GM19324 (cell line): ENCODE data around the gene NOTCH3.

ENCODE experiments used
- ATAC-seq: cut with Tn5 transposase; IDR thresholded peaks from one replicate; pipeline ENCODE4 v1.9.1; 2021; ENCODE audit warnings: mild to moderate bottlenecking, moderate library complexity; ENCODE audit not compliant: unreplicated experiment, low FRiP score

NOTCH3 gene

DNA sequence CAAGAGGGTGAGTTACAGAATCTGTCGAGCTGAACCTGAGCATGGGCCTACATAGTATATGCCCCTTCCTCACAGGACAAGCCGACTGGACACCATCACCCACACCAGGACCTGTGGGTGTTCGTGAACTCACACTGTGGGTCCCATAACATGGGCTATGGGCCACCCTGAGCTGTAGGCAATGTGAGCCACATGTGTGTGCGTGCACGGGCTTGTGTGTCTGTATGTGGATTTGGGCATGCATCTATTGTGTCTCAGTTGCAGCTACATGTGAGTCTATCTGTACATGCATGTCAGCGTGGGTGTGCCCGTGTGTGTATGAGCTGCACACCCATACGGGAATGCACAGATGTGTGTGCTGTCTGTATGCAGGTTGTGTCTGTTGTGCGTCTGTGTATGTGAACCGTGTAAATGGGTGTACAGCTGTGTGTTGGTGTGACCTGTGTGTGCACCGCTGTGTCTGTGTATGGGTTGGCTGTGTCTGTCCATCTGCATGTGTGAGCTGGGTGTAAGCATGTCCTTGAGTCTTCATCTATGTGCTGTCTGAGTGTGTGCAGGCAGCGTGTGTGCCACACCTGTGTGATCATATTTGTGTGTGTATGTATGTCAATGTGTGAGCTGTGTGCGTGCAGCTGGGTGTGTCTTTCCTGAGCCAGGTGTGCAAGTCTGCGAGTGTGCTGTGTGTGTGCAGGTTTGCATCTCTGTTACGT is 1.7 kb downstream of the NOTCH3 start:
- ATAC-seq: no peak

DNA sequence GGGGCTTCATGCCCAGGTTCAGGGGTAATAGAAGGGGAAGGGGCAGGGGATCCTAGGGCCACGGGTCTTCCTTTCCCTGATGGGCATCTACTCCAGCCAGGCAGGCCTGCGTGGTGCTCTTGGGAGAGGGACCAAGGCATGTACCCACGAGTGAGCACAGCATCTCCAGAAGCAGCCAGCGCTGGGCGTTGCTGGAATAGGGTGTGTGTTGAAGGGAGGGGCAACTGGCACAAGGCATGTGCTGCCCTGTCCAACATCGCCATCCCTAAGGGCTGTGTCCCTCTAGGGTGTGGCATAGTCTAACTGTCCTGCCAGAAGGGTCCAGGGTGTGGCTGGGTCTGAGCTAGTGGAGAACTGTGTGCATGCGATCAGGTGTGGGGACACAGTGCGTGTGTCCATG is 2.9 kb downstream of the NOTCH3 start:
- ATAC-seq: no peak

DNA sequence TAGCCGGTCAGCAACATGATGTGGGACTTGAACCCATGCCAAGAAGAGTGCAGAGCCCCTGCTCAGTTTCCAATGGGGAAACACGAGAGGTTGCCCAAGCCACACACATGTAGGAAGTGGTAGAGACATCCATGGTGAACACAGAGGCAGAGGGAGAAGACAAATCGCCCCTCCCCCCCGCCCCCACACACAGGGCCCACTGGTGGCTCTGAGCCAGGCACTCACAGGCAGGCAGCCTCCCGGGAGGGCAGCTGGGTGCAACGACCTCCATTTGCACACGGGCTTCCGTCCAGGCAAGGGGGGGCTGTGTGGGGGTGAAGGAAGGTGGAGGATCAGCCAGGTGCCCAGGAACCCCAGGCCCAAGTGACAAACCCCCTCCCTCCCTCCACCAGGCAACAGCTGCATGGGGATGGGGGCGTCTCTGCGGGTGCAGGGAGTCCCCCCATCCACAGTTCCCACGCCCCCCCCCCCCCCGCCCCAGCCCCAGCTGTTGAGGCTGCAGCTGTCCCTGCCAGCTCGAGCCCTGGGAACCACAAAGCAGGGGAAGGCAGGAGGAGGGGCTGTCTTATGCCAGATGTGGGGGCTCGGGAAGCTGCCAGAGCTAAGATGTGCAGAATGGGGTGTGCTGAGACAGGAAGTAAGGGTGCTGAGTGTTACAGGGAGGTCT is 3.4 kb downstream of the NOTCH3 start:
- ATAC-seq: no peak

DNA sequence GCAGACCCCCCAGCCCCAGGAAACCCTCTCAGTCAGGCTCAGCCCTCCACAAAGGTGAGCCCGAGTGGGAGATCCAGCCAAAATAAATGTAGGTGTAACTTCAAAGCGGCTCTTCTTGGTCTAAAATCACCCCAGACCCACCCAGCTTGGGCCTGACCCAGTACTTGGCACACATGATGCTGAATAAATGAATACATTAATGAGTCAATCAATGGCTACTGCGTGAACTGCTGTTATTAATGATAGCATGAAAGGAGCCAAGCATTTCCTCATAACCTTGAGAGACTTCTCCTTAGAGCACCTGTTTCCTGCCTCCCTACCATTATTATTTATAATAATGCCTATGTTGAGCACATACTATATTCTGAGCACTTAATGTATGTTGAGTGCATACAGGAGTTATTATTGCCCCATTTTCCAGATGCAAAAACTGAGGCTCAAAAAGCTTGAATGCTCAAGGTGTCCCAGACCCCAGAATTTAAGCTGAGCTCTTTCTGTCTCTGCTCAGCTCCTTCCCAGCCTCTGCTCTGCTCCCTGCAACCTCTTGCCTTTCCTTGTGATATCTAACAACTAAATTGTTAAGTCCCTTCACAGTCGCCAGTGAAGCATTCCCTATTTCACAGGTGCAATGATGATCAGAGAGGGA is 4.3 kb downstream of the NOTCH3 start:
- no peak for ATAC-seq

DNA sequence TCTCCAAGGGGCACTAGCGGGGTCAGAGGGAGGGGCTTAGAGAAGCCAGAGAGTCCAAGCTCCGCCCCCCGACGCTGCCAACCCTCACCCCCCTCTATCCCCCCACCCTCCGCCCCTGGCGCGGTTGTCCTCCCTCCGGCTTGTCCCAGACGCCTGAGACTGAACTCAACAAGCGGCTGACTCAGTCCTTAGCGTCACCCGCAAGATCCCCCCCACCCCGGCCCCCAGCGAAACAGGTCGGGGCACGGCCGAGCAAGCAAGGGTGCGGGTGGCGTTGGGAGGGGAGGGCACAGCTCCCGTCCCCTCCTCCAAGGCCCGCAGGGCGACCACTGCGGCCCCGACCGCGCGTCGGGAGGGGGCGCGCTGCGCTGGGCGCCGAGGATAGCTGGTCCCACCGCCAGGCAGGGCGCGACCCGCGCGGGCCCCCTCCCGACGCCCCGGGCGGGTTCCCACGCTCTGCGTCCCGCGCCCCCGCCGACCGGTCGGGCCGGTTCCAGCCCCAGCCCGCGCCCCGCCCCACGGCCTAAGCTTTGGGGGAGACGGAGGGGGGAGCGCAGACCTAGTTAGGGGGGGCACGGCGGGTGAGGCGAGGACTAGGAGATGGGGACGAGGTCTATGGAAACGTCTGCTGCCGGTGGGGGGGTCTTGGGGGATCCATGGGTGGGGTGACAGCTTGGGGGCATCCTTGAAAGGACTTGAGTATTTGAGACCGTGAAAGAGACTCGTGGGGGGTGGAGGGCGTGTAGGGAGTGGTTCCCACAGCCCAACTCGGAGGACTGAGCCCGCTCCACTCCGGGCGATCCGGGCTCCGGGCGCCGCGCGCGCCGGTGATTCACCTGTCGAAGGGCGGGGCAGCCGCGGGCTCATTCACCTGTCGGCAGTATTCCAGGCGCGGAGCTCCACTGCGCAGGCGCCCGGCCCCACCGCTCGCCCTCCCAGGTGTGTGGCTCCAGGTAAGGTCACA is 5.1 kb downstream of the NOTCH3 start:
- no peak for ATAC-seq

DNA sequence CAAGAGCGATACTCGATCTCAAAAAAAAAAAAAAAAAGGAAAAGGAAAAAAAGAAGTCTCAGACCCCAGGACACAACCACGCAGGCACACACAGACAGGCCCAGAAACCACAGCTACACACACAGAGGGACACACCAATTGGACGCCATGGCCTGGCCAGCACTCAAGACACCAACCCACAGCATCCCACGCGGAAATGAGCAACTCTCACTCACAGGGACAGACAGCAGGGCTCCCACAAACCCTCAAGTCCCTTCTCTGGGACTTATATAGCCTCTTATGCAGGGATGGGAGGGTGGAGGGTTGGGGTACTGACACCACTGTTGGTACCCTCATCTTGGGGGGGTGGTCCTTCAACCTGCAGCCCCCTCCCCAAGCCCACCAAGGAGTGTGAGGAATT is 5.9 kb downstream of the NOTCH3 start:
- no peak for ATAC-seq

DNA sequence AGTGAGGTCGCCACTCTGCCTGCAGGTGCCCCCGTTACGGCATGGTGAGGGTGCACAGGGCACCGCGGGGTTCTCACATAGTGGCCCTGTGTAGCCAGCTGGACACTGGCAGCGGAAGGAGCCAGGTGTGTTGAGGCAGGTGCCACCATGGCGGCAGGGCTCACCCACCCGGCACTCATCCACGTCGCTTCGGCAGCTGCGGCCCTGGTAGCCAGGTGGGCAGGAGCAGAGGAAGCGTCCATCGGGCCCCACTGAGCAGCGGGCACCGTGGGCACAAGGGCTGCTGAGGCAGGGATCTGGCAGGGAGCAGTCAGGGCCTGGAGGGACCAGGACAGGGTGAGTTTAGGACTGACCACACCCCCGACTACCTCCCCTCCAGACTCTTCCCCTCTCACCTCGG is 8.8 kb downstream of the NOTCH3 start:
- no peak for ATAC-seq

DNA sequence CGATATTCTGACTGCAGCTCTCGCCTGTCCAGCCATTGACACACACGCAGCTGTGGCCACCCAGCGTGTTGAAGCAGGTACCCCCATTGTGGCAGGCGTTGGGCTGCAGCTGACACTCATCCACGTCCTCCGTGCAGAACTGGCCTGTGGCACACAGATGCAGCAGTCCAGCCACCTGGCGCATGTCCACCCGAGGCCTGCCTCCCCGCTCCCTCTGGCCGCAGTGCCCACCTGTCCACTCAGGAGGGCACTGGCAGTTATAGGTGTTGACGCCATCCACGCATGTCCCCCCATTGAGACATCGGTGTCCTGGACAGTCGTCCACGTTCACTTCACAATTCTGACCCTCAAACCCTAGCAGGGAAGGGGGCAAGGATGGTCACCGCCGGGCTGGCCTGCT is 9.3 kb downstream of the NOTCH3 start:
- ATAC-seq: no peak

DNA sequence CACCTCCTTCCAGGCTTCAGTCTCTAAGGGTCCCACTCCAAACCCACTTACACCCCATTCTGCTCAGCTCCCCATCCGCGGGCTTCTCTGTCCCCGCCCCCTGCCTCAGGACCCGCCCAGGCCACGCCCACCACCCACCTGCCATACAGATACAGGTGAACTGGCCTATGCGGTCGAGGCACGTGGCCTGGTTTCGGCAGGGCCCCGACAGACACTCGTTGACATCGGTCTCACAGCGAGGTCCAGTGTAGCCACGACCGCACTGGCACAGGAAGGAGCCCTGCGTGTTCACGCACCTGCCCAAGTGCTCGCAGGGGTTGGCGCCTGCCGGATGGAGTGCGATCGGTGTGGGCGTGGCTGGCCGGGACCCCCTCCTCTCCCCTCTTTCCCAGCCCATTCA is 11.9 kb downstream of the NOTCH3 start:
- ATAC-seq: no peak

DNA sequence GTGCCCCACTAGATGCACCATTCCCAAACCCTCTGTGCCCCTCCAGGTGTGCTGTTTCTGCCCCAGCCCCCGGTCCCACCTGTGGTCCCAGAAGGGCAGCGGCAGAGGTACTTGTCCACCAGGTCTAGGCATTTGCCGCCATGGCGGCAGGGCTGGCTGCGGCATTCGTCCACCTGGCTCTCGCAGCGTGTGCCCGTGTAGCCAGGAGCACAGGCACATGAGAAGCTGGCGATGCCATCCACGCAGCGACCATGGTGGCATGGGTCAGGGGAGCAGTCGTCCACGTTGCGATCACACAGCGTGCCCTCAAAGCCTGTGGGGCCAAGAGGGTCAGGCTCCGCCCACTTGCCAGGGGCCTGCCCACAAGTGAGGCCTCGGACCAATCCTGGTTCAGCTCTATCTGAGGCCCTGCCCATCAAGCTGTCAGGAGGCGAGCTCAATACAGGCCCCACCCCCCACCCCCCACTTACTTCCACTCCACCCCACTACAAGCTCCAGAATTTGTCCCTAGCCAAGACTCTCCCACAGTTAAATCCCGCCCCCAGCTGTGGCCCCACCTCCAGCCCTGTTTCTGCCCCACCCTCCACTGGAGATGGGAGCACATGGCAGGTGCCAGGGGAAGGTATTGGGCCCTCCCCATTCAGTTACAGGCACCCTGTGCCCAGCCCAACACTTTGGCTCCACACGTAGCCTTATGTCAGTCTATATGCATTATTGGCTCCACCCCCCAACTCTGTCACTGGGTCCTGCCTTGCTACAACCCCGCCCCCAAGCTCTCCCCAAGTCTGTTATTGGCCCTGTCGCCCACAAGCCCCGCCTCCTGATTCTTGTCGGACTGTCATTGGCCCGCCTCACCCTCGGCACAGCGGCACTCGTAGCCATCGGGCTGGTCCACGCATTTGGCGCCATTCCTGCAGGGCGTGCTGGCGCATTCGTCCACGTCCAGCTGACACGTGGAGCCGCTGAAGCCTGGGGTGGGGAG is 13.5 kb downstream of the NOTCH3 start:
- ATAC-seq: no peak

DNA sequence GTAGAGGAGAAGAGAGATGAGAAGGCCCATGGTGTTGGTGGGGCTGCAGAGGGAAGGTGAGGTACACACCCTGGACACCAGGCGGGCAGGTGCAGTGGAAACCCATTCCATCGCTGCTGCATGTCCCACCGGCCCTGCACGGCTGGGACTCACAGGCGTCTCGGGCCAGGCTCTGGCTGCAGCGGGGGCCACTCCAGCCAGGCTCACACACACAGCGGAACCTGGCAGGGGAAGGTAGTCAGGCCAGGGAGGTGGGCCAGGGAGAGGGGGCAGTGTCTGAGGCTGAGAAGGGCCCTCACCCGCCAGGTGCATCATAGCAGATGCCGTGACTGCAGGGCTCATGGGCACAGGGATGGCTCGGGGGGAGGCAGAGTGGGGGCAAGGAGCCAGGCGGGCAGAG is 15.6 kb downstream of the NOTCH3 start:
- ATAC-seq: no peak

DNA sequence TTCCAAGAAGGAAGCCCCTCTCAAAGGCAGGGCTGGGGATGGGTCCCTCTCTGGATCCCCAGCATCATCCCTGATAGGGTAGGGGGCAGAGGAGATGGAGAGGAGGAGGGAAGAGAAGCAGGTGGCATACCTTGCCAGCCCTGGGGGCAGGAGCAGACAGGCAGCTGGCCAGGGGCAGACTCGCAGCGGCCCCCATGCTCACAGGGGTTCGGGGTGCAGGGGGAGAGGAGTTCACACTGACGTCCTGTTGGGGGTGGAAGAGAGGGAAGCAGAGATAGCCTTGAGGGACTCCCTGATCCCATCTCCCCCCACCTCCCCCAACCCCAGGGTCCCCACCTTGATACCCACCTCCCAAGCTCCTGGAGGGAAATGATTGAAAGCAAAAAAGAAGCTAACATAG is 16.0 kb downstream of the NOTCH3 start:
- ATAC-seq: no peak

DNA sequence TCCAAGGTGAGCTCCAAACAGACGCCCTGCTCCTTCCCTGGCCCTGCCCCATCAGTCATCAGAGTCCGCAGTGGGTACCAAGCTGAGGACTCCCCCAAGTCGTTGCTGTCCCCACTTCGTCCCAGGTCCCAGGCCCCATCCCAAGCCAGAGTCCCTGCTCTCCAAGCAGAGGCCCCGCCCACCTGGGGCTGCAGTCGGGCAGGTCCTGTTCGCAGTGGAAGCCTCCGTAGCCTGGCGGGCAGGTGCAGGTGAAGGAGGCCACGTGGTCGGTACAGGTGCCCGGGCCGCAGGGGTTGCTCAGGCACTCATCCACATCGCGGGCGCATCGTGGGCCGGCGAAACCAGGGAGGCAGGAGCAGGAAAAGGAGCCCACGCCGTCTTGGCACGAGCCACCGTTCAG is 19.4 kb downstream of the NOTCH3 start:
- no peak for ATAC-seq

DNA sequence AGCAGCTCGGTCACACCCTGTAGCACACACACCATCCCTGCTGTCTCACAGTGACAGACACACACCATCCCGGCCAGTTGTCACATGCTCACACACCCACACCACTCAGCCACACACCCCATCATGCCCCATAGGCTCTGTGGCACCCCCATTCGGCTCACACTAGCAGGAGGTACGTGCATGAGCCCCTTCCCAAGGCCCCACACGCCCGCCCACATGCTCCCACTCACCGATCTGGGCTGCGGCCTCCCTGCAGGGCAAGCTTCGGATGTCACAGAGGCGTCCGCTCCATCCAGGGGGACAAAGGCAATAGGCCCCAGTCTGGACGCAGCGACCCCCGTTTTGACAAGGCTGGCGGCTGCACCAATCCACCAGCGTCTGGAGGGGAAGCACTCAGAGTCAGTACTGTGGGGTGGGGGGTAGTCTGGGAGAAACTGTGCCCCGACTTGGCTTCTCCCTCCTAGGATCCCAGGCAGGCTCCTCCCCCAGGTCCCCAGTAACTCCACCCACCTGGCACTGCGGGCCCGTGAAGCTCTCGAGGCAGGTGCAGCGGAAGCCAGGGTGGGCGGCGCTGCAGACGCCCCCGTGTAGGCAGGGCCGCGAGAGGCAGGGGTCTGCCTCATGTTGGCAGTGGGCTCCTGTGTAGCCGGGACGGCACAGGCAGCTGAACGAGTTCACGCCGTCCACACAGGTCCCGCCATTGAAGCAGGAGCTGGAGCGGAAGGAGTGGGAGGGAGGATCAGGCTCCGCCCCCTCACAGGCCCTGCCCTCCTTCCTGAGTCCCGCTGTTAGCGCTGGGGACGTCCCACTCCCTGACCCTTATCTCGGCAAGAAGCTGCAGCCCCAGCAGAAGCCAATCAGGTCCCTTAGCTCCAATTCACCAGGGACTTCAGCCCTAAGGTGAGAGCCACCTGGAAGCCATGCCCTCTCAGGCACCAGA is 20.1 kb downstream of the NOTCH3 start:
- no peak for ATAC-seq

DNA sequence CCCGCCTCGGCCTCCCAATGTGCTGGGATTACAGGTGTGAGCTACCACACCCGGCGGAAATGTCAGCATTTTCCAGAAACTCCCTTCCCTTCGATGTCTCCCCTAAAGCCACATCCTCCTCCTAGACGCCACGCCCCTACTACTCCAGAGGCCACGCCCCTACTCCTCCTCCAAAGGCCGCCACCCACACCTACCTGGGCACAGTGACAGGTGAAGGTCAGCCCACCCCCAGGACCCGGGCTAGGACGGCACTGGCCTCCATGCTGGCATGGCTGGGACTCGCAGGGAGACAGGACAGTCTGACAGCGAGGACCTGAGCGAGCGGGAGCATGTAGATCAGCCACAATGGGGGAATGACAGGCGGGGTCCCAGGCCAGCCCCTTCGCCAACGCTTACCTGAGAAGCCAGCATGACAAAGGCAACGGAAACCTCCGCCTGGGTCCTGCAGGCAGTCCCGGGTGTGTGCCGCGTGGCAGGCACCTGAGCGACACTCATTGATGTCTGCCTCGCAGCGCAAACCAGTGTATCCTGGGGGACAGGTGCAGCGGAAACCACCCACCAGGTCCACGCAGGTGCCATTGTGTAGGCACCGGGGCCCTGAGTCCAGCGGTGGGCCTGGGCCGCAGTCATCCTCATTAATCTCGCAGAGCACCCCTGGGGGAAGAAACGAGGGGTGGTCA is 22.0 kb downstream of the NOTCH3 start:
- ATAC-seq: no peak

DNA sequence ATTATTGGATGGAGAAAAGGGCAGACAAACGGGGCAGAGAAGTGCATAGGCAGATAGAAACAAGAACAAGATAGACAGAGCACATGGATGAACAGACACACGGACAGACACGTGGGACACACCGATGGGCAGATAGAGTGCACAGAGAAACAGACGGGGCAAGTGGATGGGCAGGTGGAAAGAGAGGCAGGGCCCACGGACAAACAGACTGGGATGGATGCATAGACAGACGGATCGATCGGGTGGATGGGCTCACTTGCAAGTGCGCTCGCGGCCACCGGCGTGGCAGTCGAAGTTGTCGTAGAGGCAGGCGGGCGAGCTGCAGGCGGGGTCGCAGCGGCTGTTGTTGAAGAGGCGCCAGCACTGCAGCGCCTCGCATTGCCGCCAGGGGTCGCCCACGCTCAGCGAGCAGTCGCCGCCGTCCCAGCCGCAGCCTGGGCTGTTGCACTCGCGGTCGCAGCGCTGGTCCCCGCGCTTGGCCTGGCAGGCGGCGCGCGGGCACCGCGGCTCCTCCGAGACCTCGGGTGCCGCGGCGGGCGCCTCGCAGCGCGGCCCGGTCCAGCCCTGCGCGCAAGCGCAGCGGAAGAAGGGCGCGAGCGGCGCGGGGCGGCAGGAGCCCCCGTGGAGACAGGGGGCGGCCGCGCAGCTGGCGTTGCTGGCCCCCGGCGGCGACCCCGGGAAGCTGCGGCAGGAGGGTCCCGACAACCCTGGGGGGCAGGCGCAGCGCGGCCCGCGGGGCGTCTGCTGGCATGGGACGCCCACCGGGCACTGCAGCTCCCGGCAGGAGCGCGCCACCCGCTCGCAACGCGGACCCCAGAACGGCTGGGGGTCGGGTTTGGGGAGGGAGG is 23.3 kb downstream of the NOTCH3 start:
- peak; percentile 66 for ATAC-seq

DNA sequence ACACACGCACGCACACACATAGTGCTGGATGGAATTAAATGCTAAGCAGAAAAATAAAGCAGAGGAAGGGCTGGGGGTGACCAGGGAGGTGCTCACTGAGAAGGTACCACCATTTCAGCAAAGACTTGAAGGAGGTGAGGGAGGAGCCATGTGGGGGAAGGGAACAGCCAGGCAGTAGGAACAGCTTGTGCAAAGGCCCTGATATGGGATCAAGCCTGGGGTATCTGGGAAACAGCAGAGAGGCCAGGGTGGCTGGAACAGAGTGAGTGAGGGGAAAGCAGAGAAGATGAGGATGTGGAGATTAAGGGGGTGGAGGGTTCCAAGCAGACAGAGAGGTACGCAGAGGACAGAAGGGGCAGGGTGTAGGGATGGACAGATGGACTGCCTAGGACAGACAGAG is 25.2 kb downstream of the NOTCH3 start:
- no peak for ATAC-seq
